Nucleus accumbens (tissue), 56 donors: ENCODE data around the gene SRSF4.
A peak's percentile ranks its signal among the peaks of the same experiment; 100 is the strongest.

Experiments
- DNase-seq, 56 donors: peaks; one replicate each; lab custom pipeline; 2025; lab: John Stamatoyannopoulos, UW

SRSF4 gene

DNA sequence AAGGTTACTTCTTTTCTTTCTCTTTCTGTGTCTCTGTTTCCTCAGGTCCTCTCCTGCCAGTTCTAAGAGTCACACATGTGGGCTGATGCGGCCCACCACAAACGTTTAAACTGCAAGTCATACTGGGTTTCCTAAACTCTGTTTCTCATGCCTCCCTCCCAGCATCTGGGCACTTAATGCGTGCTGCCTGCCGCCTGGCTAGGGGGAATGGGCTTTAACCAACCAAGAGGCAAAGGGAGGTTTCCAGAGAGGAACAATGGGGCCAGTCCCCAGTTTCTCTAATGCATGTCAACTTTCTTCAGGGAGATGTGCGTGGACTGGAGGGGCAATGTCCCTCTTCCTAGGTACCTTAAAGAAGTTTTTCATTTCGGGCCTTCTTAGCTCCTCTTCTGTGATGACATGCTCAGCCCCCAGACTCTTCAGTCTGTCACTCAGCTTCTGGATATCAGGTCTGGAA lies 19.9 kb upstream of the SRSF4 start:
- DNase-seq: no peak

DNA sequence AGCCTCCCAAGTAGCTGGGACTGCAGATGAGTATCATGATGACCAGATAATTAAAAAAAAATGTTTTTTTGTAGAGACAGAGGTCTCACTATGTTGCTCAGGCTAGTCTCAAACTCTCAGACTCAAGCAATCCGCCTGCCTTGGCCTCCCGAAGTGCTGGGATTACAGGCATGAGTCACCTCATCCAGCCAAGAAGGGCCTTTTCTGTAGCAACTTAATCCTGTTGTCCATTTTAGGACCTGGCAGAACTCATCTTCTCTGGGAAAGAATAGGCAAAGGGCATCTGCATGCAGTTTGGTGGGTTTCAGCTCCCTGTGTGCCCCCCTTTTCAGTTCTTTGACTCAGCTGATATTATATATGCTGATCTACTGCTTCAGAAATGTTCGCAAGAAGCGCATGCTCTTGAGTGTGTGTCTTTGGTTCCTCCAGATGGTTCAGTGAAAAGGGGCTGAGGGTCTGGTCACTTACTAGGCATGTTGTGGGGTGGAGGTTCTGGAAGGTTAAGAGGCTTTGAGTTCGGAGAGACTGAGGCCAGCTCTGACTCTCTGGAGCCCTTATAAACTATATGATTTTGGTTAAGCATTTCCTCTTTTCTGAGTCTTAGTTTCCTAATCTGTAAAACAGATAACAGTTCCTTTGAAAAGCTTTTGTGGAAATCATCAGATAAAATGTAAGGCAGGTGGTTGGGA lies 19.4 kb upstream of the SRSF4 start:
- no peak for DNase-seq

DNA sequence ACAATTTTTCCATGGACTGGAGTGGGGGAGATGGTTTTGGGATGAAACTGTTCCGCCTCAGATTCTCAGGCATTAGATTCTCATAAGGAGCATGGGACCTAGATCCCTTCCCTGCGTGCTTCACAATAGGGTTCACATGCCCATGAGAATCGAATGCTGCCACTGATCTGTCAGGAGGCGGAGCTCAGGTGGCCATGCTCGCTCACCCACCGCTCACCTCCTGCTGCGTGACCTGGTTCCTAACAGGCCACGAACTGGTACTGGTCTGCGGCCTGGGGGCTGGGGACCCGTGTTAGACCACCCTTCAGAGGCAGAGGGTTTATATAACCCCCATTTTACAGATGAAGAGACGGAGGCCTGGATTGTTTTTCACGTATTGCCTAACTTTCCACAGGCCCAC lies 16.3 kb upstream of the SRSF4 start:
- DNase-seq: no peak

DNA sequence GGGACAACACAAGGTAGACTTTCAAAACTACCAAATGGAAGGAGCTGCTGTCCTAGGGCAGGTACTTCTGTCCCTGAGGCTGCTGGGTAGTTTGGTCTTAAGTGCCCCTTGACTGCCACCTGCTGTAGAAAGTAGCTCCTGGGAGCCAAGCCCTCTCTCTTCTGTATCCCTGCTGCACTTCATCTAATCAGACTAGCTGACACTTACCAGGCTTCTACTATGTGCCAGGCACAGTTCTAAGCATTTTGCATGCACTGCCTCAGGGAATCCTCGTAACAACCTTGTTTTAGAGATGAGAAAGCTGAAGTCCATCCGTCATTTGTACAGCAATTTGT lies 15.9 kb upstream of the SRSF4 start:
- DNase-seq: no peak

DNA sequence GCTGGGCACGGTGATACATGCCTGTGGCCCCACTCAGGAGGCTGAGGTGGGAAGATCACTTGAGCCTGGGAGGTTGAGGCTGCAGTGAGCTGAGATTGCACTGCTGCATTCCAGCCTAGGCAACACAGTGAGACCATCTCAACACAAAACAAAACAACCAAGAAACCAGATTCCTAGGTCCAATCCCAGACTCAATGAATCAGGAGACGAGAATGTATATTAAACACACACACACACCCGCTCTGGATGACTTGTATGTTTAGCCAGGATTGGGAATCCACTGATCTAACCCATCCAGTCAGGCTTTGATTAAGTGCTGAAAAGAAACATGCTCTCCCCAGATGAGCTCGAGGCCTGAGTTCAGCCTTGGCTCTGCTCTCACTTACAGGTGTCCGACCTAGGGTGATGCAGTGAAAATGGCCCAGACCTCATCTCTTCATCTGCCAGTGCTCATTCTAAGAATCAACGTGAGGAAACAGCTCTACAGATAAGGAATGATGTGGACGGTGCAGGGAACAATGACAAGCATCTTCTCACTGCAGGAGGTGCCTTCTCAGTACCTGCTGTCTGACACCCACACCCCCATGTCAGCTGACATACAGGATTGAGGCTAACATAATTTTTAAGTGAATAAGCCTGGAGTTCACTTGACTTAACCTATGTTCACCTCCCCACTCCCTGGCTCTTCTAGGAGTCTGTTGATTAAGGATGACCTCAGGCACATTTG lies 15.3 kb upstream of the SRSF4 start:
- DNase-seq: peak in 2 of 56 donors; percentile 16

DNA sequence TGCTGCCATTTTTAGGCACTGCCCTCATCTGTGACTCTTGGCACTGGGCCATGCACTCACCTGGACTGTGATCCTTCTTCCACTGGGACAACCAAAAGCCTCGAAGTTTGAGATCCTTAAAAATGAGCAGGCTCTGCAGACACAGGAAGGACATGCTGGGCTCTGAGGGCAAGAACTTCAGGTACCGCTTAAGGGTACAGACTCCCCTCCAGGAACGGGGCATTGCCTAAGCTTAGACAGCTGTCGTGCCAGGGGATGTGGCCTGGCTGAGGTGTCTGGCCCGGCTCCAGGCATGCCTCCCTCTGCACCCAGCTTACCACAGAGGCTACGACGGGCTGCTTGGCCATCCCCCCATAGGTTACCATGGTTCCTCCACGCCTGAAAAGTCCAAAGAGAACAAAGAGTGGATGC lies 14.2 kb upstream of the SRSF4 start:
- DNase-seq: peak in 2 of 56 donors; percentile 4 to 6

DNA sequence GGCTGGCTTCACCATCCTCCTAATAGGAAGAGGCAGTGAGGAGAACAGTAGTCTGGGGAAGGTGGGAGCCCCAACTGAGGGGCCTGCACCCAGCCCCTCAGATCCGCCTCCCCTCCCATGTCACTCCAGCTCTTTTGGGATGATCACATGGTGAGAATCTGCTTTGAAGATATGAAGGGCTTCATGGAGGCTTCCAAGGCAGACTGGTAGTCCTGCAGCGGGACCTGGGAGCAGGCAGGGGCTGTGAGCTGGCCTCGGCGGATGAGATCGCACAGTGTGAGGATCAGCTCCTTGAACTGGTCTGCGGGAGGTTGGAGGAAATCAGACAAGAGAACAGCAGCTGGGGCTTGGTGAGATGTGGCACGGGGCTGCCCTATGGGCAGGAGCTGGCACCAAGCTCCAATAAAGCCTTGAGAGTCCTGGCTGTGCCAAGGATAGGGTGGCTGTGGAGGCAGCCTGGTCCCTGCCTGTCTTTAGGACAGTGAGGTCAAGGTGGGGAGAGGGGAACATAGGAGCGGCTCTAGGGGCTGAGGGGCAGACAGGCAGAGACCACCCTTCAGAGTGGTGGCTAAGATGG lies 12.3 kb upstream of the SRSF4 start:
- no peak for DNase-seq

DNA sequence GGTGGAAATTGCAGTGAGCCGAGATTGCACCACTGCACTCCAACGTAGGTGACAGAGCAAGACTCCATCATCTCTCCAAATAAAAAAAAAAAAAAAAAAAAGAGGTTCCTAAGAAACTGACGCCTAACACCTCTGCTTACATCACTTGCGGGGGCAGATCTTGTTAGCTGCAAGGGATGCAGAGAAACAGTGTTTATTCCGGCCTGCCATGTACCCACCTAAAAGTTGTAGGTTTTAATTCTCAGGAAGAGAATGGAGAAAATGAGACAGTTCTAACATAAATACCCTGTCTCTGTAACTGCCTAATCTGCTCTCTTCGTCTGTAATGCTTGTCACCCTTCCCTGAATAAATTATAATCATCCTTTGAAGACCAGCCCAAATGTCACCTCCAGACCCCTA lies 9.0 kb upstream of the SRSF4 start:
- DNase-seq: no peak

DNA sequence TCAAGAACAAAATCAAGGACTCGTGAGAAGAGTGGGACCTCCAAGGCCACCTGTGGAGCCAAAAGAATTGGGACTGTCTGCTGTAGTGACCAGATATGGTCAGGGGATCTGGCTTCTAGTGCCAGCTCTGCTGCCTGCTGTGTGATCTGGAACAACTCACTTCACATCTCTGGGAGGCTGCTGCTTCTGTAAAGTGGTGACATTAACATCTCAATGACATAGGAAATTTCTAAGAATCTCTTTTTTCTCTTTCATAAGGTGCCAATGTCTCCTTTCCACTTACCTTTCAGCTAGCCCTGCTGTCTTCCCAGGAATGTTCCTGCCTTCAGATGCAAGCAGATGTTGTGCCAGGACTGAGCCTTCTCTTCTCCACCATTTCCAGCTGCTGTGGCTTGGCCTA lies 5.0 kb upstream of the SRSF4 start:
- DNase-seq: no peak

DNA sequence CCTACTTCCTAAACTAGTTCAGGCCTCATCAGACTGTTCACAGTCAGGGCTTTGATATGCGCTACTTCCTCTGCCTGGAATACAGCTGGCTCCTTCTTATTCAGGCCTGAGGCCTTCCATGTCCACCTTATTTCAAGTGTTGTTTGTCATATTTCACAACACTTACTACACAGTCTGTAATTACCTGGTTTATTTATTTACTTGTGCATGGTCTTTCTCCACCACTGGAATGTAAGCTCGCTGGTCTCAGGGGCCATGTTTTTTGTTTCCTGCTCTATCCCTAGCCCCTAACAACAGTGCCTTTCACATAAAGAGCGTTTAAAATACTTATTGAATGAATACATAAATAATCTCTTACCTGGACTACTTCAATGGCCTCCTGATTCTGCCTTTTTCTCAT lies 4.6 kb upstream of the SRSF4 start:
- no peak for DNase-seq

DNA sequence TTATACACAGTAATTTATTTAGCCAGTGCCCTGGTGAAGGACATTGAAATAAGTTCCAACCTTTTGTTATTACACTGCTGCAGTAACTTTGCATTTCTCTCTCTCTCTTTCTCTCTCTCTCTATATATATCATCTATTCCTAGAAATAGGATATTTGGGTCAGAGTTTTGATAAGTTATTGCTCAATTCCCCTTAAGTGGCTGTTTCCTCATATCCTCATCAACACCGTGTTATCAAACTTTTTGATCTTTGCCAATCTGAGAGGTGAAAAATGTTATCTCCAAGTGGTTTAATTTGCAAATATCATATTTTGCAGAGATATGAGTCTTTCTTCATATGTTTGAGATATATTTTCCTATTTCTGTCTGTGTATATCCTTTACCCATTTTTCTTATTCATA lies 1.6 kb upstream of the SRSF4 start:
- no peak for DNase-seq

DNA sequence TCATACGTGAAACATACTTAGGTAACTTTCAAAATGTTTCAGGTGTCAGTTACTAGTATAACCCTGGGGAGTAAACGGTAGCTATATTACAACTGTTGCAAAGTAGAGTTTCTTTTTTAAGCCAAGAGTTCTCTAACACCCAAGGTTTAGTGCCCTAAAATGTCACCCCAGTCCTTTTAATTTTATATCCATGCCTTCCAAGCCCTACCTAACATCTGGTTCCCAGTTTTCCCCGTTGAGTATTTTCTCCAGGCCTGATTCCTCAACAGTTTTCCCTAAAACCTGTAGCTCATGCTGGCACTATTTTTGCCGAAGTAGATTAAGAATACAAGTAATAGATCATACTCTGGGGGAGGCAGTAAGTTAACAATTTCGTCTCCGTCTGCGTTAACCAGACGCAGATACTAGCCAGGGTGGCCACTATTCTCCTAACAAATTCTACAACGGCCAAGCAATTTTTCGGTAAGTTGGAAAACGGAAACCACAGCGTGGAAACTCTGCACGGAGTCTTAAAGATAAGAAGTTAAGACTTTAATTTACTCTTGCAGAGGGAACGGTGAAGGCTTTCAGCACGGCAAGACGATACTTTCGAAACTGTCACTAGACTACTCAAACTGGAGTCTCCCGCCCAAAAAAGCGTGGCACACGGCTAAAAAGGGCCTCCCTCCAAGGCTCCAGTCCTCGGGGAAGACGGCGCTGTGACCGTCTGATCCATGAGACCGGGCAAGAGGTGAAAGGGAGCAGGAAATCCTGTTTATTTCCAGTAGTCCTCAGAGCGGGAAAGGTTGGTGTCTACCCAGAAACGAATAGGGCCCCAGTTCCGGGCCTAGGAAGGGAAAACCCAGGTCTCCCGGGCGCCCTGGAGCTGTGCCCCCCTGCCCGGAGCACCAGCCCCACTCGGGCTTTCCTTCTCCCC lies 945 bp downstream of the SRSF4 start:
- DNase-seq: peak in 2 of 56 donors; percentile 47

DNA sequence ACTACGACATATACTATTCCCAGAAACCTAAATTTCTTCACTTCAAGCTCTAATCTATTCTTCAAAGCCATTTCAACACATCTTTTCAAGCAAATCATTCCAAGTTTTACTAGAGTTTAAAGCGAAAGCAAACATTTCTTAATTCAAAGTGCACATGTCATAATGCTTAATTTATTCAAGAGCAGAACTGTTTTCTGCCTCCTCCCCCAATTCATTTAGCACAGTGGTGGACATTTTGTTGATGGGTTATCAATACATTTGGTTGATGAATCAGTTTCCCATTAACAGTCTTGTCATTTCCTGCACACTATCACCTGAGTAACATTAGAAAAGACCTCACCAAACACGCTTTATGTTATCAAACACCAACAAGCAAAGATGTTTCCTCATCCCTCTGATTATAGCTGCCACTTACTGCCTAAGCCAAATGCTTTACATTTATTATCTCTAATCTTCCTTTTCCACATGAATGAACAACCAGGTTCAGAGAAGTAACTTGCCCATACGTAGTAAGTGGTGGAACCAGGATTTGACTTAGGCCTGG lies 2.0 kb downstream of the SRSF4 start:
- no peak for DNase-seq

DNA sequence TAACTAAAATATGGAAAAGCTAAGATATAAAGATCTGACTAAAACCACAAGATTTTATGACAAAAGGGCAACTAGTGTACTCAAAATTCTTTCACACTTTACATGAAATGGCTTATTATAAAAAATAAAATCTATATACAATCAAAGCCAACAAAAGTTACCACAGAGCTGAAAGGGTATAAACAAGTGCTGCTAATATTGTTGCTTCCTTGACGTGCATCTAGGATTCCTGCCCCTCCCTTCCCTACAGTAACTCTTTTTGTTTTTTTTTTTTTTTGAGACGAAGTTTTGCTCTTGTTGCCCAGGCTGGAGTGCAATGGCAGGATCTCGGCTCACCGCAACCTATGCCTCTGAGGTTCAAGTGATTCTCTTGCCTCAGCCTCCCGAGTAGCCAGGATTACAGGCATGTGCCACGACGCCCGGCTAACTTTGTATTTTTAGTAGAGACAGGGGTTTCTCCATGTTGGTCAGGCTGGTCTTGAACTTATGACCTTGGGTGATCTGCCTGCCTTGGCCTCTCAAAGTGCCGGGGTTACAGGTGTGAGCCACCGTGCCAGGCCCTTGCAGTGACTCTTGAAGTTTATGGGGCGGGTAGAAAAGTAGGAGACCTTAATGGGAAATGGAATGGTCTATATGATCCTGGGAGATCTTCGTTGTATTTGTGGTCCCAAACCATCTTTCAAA lies 4.5 kb downstream of the SRSF4 start:
- DNase-seq: no peak

DNA sequence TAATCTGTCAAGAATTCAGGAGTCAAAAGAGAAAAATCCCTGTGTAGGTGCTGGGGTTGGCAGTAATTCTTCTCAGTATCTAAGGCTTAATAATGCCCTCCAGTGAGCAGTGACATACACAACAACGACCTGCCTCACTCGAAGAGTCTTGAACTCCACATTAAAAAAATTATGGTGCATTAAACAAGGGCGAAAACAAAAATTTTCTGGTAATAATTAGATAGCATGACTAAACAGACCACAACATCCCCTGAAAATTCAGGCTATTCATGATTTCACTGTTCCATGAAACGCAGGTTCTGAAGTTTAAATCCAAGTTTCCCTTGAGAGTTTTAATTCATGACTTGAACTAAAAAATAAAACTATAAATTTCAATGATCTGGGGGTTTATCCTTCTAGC lies 5.1 kb downstream of the SRSF4 start:
- no peak for DNase-seq

DNA sequence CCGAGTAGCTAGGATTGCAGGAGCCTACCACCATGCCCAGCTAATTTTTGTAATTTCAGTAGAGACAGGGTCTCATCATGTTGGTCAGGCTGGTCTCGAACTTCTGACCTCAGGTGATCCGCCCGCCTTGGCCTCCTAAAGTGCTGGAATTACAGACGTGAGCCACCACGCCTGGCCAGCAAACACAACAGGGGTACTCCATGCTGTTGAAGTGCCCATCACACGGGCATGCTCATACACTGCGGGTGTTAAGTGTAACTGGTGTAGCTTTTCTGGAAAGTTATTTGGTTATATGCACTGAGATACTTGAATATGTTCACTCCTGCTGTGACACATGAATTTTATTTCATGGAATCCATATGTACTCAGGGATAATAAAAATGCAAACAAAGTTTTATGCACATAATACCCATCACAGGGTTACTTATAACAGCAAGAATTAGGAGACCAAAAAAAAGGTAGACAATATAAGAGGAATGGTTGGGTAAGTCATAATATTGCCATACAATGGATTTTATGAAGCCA lies 9.2 kb downstream of the SRSF4 start:
- no peak for DNase-seq

DNA sequence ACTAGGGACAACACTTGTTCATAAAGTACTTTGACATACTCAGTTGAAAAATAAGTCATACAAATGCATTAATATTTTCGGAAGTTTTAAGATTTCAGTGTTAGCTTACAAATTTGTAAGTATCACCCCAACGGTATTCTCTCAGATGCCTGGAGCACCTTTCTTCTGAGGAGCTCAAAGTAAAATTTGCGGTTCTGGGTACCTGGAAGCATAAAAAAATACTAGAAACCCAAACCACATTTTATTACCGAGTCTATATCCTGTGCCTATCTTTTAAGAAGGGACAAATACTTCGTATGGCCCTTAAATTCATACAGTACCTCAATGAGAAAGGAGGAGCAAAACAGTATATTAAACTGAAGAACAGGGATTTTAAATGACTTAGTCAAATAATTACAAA lies 10.2 kb downstream of the SRSF4 start:
- DNase-seq: no peak

DNA sequence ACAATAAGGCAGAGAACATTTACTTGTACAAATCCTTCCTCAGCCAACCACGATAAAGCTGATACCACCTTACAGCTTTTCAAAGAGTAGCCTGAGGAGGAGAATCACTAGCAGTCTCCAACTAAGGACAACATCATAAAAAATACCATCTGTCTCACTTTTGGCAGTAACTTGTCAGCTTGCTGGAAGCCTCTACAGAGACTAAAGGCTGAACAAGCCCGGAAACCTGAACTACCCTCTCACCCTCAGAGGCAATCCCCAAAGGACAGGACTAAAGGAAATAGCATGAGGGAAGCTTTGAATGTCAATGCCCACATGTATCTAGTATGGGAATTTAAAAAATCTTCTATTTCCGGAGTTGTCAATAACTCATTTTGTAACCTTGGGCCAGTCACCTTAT lies 10.6 kb downstream of the SRSF4 start:
- no peak for DNase-seq

DNA sequence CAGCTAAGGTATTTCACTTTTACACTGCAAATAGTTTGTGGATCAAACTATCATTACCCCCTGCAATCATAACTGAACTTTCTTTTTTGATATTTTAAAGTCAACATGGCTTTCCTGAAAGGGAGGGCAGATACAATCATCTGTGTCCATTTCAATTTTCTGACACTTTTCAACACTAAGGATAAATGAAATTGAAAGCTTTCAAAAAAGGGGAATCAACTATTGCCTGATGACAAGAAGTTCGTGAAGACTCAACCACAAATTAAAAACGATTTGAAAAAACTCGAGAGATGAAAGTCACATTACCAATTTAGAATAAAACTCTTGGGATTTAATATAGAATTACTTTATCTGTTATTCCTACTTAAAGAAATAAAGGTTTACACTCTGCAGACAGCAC lies 11.7 kb downstream of the SRSF4 start:
- no peak for DNase-seq

DNA sequence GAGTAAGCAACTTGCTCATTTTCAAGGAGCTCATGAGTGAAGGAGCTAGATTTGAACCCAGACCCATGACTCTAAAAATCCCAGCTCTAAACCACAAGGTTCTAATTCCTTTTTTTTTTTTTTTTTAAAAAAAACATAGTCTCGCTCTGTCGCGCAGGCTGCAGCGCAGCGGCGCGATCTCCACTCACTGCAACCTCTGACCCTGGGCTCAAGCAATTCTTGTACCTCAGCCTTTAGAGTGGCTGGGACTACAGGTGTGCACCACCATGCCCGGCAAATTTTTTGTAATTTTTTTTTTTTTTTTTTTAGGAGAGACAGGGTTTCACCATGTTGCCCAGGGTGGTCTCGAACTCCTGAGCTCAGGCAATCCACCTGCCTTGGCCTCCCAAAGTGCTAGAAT lies 13.8 kb downstream of the SRSF4 start:
- no peak for DNase-seq
